Fibroblast of skin of scalp (primary cell): Measurements from ENCODE around the gene TRIM7.
"Not testable (repeated sequence)": the region's sequence is repeated elsewhere in the genome, so short reads cannot be mapped to it uniquely, and the experiment has no call there.

ENCODE experiments used
- DNase-seq: peaks from one replicate; pipeline ENCODE4 v3.0.0-alpha.2; 2013

TRIM7 gene

DNA sequence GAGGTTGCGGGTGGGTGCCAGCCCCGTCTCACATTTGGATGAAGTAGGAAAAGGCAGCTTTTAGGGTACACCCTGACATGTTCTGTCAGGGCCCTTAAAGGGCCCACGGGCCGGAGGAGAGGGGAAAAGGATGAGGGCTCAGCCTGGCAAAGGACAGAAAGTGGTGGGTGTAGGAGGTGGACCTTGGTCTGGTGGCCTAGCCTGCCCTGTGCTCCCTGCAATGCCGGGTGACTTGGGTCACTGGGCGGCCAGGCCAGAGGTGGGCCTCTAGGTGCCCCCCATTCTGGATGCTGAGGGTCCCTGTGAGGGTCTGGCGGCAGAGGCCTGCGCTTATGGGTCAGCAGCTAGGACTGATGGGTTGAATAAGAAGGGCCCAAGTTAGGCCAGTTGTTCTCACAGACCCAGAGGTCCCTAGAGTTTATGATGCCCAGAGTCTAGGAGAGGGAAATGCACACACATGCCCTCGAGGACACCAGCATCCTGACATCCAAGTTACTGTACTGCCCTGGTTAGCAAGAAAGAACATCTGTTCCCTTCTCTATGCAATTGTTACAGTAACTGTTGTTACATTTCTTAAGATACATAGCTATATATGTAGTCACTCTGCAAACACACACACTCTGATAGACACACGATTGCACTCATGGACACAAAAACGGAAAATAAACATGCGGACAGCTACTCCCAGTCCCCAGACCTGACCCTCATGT is 12.5 kb downstream of the TRIM7 start:
- DNase-seq: no peak

DNA sequence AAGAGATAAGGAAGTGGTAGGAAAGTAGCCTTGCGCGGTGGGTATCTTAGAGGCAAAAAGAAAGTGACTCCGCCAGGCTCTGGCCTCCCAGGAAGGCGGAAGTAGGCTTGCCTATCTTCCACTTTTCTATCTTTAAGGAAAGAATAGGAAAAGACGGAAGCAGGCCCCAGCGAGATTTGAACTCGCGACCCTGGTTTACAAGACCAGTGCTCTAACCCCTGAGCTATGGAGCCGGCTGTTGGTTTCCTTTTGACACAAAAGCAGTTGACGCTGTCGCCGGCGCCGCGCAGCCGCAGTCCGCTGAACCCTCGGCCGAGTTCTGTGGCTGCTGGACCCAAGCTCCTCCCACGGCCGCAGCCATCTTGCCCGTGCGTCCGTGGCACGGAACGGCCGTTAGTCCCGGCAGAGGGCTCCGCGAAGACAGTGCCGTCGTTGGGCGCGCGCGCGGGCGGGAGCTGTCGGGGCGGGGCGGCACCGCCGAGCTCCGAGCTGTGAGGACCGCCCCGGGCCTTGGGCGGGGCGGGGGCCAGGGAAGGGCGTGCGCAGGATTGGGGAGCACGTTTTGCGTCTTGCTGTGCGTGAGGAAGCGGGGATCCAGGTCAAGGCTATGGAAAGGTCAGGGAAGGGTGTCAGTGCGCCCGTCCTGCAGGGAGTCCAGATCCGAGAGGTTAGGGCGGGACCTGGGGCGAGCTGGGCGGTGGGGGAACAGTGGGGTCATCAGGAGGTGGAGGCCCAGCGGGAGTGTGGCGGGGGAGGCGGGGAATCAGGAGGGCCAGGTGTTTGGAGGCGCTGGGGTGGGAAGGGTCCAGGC is 13.3 kb downstream of the TRIM7 start:
- DNase-seq: peak; percentile 97

DNA sequence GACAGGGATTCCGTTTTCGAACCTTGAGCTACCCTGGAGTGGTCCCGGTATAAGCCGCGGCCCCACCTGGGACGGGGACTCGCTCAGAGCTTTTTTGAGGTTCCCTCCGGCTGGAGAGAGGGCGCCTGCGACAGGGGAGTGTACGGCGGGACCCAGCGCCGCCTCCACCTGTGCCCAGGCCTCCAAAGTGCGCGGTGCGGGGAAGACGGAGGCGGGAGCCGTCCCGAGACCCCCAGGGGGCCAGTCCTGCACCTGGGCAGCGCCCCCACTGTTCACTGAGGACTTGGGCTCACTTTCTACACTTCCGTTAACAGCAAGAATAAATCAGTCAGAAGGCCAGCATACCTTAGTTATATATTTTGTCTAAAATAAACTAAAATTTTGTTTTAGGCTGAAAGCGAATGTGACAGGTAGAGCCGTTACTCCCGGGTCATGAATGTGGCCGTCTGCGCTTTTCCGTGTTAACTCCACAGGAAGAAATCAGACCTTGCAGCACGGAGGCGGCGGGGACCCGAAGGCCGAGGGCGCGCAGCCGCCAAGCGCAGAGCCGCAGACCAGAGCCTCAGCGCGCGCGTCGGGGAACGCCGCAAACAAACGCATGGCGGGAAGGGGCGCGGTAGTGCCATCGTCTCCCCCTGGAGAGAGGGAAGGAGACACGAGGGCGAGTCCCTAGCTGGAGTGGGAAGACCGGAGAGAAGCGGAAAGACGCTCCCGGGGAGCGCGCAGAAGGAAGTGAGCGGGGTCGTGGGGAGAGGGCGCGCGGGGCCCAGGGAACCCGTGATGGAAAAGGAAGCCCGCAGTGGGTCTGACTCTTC is 14.1 kb downstream of the TRIM7 start:
- DNase-seq: peak; percentile 43

DNA sequence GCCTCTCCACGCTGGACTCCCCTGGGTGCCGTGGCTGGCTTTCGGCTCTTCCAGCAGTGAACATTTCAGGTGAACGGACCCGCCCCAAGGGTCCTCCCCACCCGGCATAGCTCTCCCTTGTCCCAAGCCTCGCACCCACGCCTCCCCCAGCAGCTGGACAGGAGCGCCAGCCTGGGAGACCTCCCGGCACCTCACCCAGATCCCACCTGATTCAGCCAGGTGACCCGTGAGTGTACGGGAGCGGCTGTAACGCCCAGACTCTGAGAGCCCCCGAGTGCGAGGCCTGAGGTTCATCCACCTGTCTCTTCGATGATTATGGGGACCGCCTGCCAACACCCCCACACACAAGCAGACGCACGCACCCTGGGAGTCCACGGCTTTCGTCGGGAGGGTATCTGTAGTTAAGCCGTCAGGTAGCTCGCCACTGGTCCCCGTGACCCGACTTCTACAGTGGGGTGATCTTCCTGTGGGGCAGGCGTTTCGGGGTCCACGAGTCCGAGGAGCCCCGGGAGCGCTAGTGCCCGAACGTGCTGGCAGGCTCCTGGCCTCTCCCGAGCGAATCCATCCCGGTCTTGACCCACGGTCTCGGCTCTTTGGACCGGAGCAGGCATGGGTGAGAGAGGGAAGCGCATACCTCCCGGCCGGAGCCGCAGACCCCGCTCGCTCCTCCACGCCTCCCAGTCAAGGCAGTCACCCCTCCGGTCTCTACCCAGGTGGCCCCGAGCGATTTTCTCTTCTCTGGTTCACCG is 14.9 kb downstream of the TRIM7 start:
- DNase-seq: no peak

DNA sequence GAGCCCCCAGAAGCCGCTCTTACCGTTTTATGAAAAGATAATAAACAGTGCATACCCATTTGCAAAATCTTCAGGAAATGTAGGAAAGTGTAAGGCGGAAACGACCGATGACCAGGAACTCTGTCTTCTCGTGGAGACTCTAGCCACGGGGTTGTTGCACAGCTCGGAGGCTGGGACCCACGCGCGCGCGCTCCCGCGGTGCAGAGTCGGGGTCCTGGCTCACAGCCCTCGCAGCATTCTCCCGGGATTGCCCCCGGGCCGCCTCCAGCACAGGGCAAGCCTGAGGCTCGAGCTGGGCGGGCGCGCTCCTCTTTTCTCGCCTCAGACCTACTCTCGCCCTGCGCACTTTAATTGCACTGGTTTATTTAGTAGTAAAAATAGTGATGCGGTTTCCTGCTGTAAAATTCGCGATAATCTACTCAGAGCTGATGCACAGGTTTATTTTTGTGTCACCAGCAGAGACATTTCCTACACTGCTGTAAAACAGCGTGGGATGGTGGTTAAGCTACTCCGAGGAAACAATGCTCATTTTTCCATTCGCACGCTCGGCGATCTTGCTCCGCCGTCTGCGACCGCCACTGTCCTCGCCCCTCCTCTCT is 15.5 kb downstream of the TRIM7 start:
- DNase-seq: peak; percentile 18

DNA sequence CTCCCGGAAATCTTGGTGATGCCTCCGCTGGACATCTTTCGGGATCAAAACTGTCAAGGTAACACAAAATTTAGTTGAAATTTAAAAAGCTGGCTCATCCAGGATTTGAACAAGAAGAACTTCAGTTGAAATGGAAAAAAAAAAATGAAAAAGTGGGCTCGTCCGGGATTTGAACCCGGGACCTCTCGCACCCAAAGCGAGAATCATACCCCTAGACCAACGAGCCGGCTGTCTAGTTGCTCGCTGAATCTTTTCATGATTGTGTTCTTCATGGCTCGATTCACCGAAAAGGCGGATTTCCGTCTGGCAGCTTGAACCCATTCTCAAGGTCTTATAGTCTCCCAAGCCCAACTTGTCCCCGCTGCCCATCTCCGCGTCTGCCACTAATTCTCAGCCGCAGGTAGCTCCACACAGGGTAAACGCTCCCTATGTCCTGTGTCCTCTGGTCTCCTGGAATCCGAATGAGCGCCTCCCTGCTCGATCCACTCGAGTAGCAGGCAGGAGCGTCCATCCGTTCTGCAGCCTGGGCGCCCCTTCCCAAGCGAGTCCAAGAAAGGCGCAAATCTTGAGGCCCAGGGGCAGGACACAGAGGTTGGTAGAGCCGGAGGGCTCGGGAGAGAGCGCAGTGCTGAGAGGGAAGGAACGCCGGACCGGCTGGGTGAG is 16.2 kb downstream of the TRIM7 start:
- DNase-seq: peak; percentile 80

DNA sequence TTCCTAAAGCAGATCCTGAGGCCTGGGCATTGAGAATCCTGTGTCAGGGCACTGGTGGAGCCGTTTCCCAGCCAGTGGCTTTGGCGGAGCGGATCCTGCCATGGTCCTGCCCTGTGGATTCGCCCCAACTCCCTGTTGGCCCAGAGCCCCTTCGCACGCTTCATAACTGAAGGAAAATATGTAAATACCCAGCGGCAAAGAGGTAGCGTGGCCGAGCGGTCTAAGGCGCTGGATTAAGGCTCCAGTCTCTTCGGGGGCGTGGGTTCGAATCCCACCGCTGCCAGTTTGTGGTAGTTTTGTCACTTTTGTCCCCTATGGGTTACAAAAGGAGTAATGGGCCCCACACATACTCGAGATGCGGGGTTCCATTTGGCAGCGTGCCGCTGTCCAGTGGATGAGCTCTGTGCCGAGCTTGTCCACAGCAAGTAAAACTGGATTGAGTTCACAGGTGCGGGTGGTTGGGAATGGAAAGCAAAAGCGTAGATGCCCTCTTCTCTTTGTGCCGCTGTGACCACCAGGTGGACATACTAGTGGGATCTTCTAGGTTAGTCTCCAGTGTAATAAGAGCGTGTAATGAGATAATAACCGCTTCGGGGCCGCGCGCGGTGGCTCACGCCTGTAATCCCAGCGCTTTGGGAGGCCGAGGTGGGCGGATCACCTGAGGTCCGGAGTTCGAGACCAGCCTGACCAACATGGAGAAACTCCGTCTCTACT is 17.3 kb downstream of the TRIM7 start:
- DNase-seq: peak; percentile 88

DNA sequence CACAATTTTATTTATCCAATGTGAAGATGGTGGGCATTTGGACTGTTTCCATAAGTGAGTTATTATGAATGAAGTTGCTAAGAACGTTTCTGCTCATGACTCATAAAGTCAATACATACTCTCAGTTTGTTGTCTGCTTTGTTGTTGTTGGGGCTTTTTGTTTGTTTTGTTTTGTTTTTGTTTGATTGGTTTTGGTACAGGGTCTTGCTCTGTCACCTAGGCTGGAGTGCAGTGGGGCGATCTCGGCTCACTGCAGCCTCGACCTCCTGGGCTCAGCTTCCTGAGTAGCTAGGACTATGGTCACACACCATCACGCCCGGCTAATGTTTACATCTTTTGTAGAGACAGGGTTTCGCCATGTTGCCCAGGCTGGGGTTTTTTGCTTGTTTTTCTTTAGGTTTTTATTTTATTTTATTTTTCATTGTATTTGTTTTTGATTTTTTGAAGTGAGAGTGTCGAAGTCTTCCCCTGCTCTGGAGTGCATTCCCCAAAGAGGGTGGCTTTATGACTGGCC is 18.0 kb downstream of the TRIM7 start:
- DNase-seq: peak; percentile 15

DNA sequence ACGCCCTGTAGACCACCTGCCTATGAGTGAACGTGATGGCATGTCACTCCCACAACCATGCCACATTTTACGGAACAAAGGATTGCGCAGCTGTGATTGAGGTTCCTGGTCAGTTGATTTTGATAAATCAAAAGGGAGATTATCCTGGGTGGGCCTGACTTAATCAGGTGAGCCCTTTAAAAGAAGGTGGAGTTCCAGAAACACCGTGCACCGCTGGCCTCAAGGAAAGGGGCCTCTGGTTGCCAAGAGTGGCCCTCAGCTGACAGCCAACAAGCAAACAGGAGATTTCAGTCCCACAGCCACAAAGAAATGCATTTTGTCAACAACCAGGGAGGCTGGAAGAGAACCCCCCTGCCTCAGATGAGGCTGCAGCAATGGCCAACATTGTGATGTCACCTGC is 19.0 kb downstream of the TRIM7 start:
- no peak for DNase-seq

DNA sequence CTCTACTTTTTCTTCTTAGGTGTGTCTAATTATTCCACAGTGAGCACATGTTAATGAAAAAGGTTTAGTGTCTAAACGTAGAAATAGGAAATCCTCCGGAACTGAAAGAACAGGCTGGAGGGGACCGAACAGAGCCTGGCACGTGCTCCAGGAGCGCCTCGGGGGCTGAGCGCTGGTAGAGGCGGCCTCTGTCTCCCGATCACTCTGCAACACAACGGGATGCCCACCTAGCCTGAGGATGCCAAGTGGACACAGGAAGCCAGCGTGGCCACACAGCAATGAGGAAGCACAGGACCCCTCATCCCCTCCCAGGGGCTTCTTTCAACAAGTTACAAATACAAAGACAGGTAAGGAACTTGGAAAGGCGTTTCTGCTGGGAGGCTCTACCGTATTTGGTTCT is 19.4 kb downstream of the TRIM7 start:
- no peak for DNase-seq

DNA sequence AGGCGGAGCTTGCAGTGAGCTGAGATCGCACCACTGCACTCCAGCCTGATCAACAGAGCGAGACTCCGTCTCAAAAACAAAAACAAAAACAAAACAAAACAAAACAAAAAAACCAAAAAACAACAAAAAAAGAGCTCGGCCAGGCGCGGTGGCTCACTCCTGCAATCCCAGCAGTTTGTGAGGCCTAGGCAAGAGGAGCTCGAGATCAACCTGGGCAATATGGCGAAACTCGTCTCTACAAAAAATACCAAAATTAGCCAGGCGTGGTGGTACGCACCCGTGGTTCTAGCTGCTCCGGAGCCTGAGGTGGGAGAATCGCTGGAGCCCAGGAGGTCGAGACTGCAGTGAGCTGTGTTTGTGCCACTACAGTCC is 20.2 kb downstream of the TRIM7 start:
- no peak for DNase-seq

DNA sequence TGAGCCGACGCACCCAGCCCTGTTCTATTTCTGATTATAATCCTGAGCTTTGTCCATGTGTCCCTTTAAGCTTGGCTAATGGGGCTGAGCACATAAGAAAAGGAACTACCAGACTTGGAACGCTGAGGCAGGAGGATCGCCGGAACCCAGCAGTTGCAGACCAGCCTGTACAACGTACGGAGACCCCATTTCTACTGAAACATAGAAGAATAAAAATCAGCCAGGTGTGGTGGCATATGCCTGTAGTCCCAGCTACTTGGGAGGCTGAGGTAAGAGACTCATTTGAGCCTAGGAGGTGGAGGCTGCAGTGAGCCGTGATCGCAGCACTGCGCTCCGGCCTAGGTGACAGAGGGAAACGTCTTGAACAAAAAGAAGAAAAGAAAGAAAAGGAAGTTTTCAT is 22.3 kb downstream of the TRIM7 start:
- no peak for DNase-seq

DNA sequence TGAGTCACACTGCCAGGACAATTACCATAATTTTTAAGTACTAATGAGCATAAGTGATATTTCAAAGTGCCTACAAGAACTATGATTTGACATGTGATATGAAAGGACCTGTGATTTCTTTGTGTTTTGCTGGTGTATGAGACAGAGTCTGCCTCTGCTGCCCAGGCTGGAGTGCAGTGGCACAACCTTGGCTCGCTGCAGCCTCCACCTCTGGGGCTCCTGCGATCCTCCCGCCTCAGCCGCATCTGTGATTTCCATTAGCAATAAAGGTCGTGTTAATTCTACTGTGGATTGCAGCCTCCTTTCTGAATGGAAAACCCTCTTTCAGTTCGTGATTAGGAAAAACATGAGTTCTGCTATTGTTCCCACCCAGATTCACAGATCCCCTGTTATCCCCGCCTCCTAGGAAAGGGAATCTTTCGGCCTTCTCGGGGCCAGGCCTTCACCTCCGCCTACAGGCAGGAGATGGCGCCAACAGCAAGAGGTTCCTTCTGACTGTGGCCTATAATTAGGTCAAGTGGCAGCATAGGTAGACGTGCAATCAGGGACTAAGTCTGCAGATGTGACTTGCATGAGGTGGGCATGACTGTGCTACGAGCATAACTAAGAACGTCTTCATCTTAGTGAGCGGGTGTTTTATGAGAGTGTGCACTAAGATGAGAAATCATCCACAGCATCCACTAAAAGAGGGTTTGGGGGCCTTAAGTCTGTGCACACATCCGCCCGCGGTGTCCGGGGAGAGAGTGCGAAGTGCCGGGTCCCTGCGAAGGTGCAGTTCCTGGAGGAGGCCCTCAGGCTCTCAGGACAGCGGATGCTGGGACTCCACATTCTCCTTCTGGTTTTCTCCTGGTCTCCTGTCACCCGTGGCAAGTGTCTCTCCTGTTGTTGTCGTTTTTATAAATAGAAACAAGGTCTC is 23.1 kb downstream of the TRIM7 start:
- peak; percentile 69 for DNase-seq

DNA sequence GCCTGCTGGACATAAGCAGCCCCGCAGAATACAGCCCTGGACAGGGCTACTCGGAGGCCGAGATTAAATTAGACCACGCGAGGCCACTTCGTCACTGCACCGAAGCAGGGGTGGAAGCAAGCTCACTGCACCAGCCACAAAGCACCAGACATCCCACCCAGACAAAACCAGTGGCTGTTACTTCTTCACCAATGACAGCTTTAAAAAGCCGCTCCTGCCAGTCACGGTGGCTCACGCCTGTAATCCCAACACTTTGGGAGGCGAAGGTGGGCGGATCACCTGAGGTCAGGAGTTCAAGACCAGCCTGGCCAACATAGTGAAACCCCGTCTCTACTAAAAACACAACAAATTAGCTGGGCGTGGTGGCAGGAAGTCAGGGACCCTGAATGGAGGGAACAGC is 27.4 kb downstream of the TRIM7 start:
- not testable (repeated sequence) for DNase-seq

DNA sequence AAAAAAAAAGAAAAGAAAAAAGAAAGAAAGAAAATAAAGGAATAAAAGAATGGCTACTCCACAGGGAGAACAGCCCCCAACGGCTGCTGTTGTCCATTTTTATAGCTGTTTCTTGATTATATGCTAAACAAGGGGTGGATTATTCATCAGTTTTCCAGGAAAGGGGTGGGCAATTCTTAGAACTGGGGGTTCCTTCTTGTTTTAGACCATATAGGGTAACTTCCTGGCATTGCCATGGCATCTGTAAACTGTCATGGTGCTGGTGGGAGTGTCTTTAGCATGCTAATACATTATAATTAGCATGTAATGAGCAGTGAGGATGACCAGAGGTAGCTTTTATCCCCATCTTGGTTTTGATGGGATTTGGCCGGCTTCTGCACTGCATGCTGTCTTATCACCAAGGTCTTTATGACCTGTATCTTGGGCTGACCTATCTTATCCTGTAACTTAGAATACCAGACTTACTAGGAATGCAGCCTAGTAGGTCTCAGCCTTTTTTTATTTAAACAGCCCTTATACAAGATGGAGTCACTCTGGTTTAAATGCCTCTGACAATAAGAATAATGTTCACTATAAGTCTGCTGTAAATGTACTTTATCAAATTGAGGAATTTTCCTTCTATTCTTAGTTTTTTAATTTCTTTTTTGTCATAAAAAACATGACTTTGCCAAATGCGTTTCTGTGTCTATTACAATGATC is 28.6 kb downstream of the TRIM7 start:
- DNase-seq: no peak

DNA sequence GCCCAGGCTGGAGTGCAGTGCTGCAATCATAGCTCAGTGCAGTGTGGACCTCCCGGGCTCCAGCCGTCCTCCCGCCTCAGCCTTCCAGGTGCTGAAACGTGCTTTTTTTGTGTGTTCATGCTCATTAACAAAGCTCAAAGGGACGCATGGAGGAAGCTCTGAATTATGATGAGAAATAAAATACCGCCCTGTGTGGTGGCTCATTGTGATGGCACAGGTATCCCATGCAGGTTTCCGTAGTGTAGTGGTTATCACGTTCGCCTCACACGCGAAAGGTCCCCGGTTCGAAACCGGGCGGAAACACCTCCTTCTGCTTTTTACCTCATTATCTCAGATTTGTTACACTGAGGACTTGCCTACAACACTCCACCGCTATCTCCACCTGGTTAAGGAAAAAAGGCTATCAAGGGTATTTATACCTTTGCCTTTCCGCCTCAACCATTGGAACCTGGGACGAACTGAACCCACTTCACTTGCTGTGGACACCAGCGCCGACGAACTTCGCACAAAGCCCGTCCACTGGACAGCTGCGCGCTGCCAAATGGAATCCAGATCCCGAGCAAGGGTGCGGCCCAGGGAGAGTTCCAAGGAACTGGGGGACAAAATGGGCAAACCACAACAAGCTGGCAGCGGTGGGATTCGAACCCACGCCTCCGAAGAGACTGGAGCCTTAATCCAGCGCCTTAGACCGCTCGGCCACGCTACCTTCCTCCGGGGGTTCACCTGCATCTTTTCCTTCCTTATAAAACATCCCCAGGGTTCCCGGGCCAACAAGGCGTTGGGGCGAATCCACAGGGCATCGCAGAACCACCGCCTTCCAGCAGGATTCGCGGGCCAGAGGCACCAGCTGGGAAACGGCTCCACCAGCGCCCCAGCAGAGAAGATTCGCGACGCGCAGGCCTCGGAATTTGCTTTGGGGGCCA is 31.3 kb downstream of the TRIM7 start:
- peak; percentile 66 for DNase-seq

DNA sequence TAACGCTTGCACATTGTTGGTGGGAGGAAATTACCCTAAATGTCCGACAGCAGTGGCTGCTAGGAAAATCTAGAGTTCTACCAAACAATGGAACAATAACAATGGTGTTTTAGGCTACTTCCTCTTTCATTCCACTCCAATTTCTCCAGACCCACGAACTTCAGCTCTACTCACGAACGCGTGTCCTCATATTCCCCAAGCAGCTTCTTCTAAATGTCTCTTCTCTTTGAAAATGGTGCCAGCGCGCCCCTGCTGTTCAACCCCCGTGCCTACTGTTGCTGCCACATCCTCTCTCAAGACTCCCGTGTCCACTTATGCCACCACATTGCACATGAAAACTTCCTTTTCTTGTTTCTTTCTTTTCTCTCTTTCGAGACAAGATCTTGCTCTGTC is 32.0 kb downstream of the TRIM7 start:
- DNase-seq: no peak

DNA sequence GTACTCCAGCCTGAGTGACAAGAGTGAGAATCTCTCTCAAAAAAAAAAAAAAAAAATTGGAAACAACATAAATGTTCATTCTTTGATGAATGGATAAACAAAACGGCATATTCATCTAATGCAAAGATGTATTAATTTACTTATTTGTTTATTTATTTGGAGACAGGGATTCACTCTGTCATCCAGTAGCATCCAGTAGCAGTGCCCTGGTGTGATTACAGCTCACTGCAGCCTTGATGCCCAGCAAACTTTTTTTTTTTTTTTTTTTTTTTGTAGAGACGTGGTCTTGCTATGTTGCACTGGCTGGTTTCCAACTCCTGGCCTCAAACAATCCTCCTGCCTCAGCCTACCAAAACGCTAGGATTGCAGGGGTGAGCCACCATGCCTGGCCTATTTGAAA is 33.2 kb downstream of the TRIM7 start:
- no peak for DNase-seq
